HEK293 (cell line): ENCODE data around the gene PODXL2.

Experiments
- CTCF ChIA-PET: fragments of 350-600 bp; formaldehyde crosslinking; extraction: SDS; loops from one replicate; lab custom pipeline; 2021; ENCODE audit warnings: antibody characterized with exemption; lab: Yijun Ruan, JAX
- POLR2A ChIA-PET: fragments of 300-600 bp; formaldehyde crosslinking; extraction: SDS; loops from one replicate; lab custom pipeline; 2020; ENCODE audit warnings: antibody characterized with exemption, inconsistent platforms; lab: Yijun Ruan, JAX
- H3K27ac ChIP-seq: fragments of 200-500 bp; sonication (Bioruptor generic); 2 replicates; pipeline ENCODE4 v1.5.1; 2014; ENCODE audit warnings: low read depth, low read length, control low read depth, inconsistent platforms; ENCODE audit errors: extremely low read depth
- H3K36me3 ChIP-seq, 2 experiments: fragments of 200-500 bp in 1 of 2; sonication (Bioruptor generic) in 1 of 2; 1 replicate in 1 of 2; 2 replicates in 1 of 2; pipeline ENCODE4 v1.5.1; 2014 to 2017; ENCODE audit warnings: inconsistent platforms in 2 of 2, low read length in 2 of 2; ENCODE audit not compliant: control insufficient read depth in 2 of 2, insufficient read depth in 1 of 2
- H3K4me1 ChIP-seq: fragments of 200-500 bp; sonication (Bioruptor generic); 2 replicates; pipeline ENCODE4 v1.5.1; 2014; ENCODE audit warnings: mild to moderate bottlenecking, low read length, inconsistent platforms; ENCODE audit not compliant: control insufficient read depth, insufficient read depth
- H3K4me3 ChIP-seq: 2 replicates; pipeline ENCODE4 v1.5.1; 2011; ENCODE audit warnings: low read depth, mild to moderate bottlenecking, control low read depth, low read length, moderate library complexity
- H3K9me3 ChIP-seq: fragments of 200-500 bp; sonication (Bioruptor generic); 2 replicates; pipeline ENCODE4 v1.5.1; 2014; ENCODE audit warnings: low read depth, low read length, inconsistent platforms; ENCODE audit not compliant: control insufficient read depth, insufficient read depth
- BCL11A ChIP-seq: fragments of 450-650 bp; formaldehyde crosslinking; IDR thresholded peaks from 2 replicates; pipeline ENCODE4 v1.5.1; 2016; ENCODE audit warnings: low read depth, missing biosample characterization, missing genetic modification characterization
- BCL11B ChIP-seq: fragments of 450-650 bp; formaldehyde crosslinking; IDR thresholded peaks from 2 replicates; pipeline ENCODE4 v1.5.1; 2016; ENCODE audit warnings: low read depth, missing biosample characterization, missing genetic modification characterization
- HIC1 ChIP-seq: fragments of 450-650 bp; formaldehyde crosslinking; IDR thresholded peaks from 2 replicates; pipeline ENCODE4 v1.5.1; 2016; ENCODE audit warnings: missing biosample characterization, missing genetic modification characterization
- HOXD13 ChIP-seq: sonication (generic); formaldehyde crosslinking; IDR thresholded peaks from 2 replicates; pipeline ENCODE4 v1.8.0; 2022; ENCODE audit warnings: missing genetic modification reagents, borderline replicate concordance
- KLF1 ChIP-seq: fragments of 450-650 bp; formaldehyde crosslinking; IDR thresholded peaks from 2 replicates; pipeline ENCODE4 v1.5.1; 2016; ENCODE audit warnings: missing biosample characterization, missing genetic modification characterization
- REPIN1 ChIP-seq: fragments of 450-650 bp; formaldehyde crosslinking; IDR thresholded peaks from 2 replicates; pipeline ENCODE4 v1.5.1; 2017; ENCODE audit warnings: missing biosample characterization, missing genetic modification characterization, low read depth
- SCRT2 ChIP-seq: fragments of 450-650 bp; formaldehyde crosslinking; IDR thresholded peaks from 2 replicates; pipeline ENCODE4 v1.5.1; 2016; ENCODE audit warnings: missing biosample characterization, missing genetic modification characterization
- TRIM28 ChIP-seq: IDR thresholded peaks from 2 replicates; pipeline ENCODE4 v1.6.1; 2011; ENCODE audit warnings: low read length, control low read depth, borderline replicate concordance
- ZBTB20 ChIP-seq: fragments of 450-650 bp; formaldehyde crosslinking; IDR thresholded peaks from 2 replicates; pipeline ENCODE4 v1.5.1; 2016; ENCODE audit warnings: missing biosample characterization, missing genetic modification characterization
- ZFP41 ChIP-seq: fragments of 450-650 bp; formaldehyde crosslinking; IDR thresholded peaks from 2 replicates; pipeline ENCODE4 v1.5.1; 2016; ENCODE audit warnings: missing biosample characterization, missing genetic modification characterization, borderline replicate concordance
- ZIC2 ChIP-seq: fragments of 450-650 bp; formaldehyde crosslinking; IDR thresholded peaks from 2 replicates; pipeline ENCODE4 v1.5.1; 2016; ENCODE audit warnings: missing biosample characterization, missing genetic modification characterization
- ZNF138 ChIP-seq: fragments of 450-650 bp; formaldehyde crosslinking; IDR thresholded peaks from 2 replicates; pipeline ENCODE4 v1.5.1; 2016; ENCODE audit warnings: missing biosample characterization, missing genetic modification characterization, borderline replicate concordance
- ZNF175 ChIP-seq: fragments of 450-650 bp; formaldehyde crosslinking; IDR thresholded peaks from 2 replicates; pipeline ENCODE4 v1.5.1; 2016; ENCODE audit warnings: missing biosample characterization, missing genetic modification characterization
- ZNF19 ChIP-seq: fragments of 450-650 bp; formaldehyde crosslinking; IDR thresholded peaks from 2 replicates; pipeline ENCODE4; 2016; ENCODE audit warnings: missing biosample characterization, missing genetic modification characterization, low read depth
- ZNF335 ChIP-seq: fragments of 450-650 bp; formaldehyde crosslinking; conservative IDR thresholded peaks from 2 replicates; pipeline ENCODE4 v1.5.1; 2016; ENCODE audit warnings: missing biosample characterization, missing genetic modification characterization
- ZNF37A ChIP-seq: fragments of 450-650 bp; IDR thresholded peaks from 2 replicates; pipeline ENCODE4 v1.5.1; 2018; ENCODE audit warnings: missing biosample characterization, missing genetic modification characterization
- ZNF423 ChIP-seq: fragments of 450-650 bp; formaldehyde crosslinking; IDR thresholded peaks from 2 replicates; pipeline ENCODE4 v1.5.1; 2016; ENCODE audit warnings: missing biosample characterization, missing genetic modification characterization
- ZNF48 ChIP-seq: fragments of 450-650 bp; formaldehyde crosslinking; IDR thresholded peaks from 2 replicates; pipeline ENCODE4 v1.5.1; 2016; ENCODE audit warnings: missing biosample characterization, missing genetic modification characterization
- ZNF548 ChIP-seq: fragments of 450-650 bp; formaldehyde crosslinking; IDR thresholded peaks from 2 replicates; pipeline ENCODE4 v1.5.1; 2016; ENCODE audit warnings: missing biosample characterization, missing genetic modification characterization
- ZNF561 ChIP-seq: fragments of 450-650 bp; IDR thresholded peaks from 2 replicates; pipeline ENCODE4 v1.5.1; 2018; ENCODE audit warnings: missing biosample characterization, missing genetic modification characterization, borderline replicate concordance
- ZNF621 ChIP-seq: fragments of 450-650 bp; formaldehyde crosslinking; IDR thresholded peaks from 2 replicates; pipeline ENCODE4 v1.5.1; 2017; ENCODE audit warnings: missing biosample characterization, missing genetic modification characterization
- ZNF658 ChIP-seq: fragments of 450-650 bp; formaldehyde crosslinking; IDR thresholded peaks from 2 replicates; pipeline ENCODE4; 2016; ENCODE audit warnings: missing biosample characterization, missing genetic modification characterization
- ZNF76 ChIP-seq: fragments of 450-650 bp; formaldehyde crosslinking; IDR thresholded peaks from 2 replicates; pipeline ENCODE4; 2016; ENCODE audit warnings: low read depth, missing biosample characterization, missing genetic modification characterization, borderline replicate concordance
- ZNF776 ChIP-seq: fragments of 450-650 bp; formaldehyde crosslinking; IDR thresholded peaks from 2 replicates; pipeline ENCODE4 v1.5.0; 2017; ENCODE audit warnings: missing biosample characterization, missing genetic modification characterization, borderline replicate concordance
- ZNF843 ChIP-seq: fragments of 450-650 bp; formaldehyde crosslinking; IDR thresholded peaks from 2 replicates; pipeline ENCODE4 v1.5.1; 2016; ENCODE audit warnings: missing biosample characterization, missing genetic modification characterization
- ZXDB ChIP-seq: fragments of 450-650 bp; formaldehyde crosslinking; IDR thresholded peaks from 2 replicates; pipeline ENCODE4 v1.5.1; 2016; ENCODE audit warnings: missing biosample characterization, missing genetic modification characterization
- TF ChIP-seq, protein P1 (sequence below): fragments of 450-650 bp; formaldehyde crosslinking; IDR thresholded peaks from 2 replicates; pipeline ENCODE4 v1.5.1; 2016; ENCODE audit warnings: missing biosample characterization, missing genetic modification characterization, borderline replicate concordance
- TF ChIP-seq, protein P2 (sequence below): fragments of 450-650 bp; formaldehyde crosslinking; IDR thresholded peaks from 2 replicates; pipeline ENCODE4 v1.5.1; 2016; ENCODE audit warnings: missing biosample characterization, missing genetic modification characterization

Gene PODXL2

DNA sequence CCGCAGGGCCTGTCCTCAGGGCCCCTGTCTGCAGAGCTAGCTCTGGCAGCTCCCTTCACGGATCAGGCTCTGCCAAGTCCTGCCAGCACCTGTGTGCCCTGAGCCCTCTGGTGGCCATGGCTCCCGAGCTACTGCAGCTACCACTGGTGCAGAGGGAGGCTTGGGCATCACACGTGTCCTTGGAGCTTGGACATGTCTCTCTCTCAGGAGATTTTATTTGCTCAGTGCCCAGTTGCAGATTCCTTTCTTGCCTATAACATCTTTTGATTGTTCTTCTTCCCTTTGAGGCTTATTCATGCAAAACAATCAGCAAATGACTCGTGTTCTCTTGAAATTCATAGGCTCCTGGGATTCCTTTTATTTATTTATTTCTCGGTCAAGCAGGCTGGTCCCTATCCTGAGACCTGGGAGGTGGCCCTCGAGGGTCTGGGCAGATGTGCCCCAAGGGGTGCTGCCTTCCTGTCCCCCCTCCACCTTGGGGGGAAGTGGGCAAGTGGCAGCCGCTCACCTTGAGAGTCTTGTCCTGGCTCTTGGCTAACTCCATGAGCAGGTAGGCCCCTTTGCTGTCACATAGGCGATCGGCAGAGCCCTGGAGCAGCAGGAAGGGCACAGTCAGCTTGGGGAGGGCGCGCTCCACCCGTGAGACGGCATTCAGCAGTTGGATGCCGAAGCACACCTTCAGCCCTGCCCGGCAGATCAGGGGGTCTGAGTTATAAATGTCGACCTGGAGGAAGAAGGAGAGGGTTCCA lies 65.7 kb downstream of the PODXL2 start (continued):
- TF ChIP-seq ZNF175 (tag by site-specific recombination) (no peak), ZNF19 (tag by site-specific recombination) (no peak), BCL11A (no peak), ZNF48 (tag by site-specific recombination) (no peak), HOXD13 (CRISPR knock-in tag) (no peak)

- H3K4me3 ChIP-seq: no peak overlapping the region
These were observed 68.7 kb downstream of the PODXL2 start for GRCh38 chr3:127697551-127698240.

GRCh38 chr3:127698286-127698685 lies 69.3 kb downstream of the PODXL2 start:
- no peaks in the 10 kb centered on the region for H3K36me3 ChIP-seq
- no peak overlapping the region for H3K4me3 ChIP-seq
- no peak overlapping the region for H3K27ac ChIP-seq
- H3K4me1 ChIP-seq: no peaks in the 10 kb centered on the region
- H3K9me3 ChIP-seq: no peaks in the 10 kb centered on the region
- CTCF ChIA-PET: interaction anchor here (1.2 to 4.3 kb wide), 2 partner anchors 134 to 261 kb away, joined by 4 to 31 read pairs; no protein-coding TSS in a partner anchor
- POLR2A ChIA-PET: no interaction called here
- TF ChIP-seq ZNF548 (tag by site-specific recombination) (no peak), ZNF138 (tag by site-specific recombination) (no peak), ZFP41 (no peak), ZNF843 (tag by site-specific recombination) (no peak), ZNF37A (no peak), ZNF561 (tag by site-specific recombination) (no peak), ZNF776 (tag by site-specific recombination) (no peak), ZNF621 (tag by site-specific recombination) (no peak), BCL11B (tag by site-specific recombination) (no peak)
- TF ChIP-seq, protein P1, sequence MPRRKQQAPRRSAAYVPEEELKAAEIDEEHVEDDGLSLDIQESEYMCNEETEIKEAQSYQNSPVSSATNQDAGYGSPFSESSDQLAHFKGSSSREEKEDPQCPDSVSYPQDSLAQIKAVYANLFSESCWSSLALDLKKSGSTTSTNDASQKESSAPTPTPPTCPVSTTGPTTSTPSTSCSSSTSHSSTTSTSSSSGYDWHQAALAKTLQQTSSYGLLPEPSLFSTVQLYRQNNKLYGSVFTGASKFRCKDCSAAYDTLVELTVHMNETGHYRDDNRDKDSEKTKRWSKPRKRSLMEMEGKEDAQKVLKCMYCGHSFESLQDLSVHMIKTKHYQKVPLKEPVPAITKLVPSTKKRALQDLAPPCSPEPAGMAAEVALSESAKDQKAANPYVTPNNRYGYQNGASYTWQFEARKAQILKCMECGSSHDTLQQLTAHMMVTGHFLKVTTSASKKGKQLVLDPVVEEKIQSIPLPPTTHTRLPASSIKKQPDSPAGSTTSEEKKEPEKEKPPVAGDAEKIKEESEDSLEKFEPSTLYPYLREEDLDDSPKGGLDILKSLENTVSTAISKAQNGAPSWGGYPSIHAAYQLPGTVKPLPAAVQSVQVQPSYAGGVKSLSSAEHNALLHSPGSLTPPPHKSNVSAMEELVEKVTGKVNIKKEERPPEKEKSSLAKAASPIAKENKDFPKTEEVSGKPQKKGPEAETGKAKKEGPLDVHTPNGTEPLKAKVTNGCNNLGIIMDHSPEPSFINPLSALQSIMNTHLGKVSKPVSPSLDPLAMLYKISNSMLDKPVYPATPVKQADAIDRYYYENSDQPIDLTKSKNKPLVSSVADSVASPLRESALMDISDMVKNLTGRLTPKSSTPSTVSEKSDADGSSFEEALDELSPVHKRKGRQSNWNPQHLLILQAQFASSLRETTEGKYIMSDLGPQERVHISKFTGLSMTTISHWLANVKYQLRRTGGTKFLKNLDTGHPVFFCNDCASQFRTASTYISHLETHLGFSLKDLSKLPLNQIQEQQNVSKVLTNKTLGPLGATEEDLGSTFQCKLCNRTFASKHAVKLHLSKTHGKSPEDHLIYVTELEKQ (tag by site-specific recombination): no peak

More at GRCh38 chr3:127697551-127698240, 68.7 kb downstream of the PODXL2 start:
- ChIA-PET CTCF (interaction anchor here (0.5 to 4.3 kb wide), 5 partner anchors 10 to 151 kb away, joined by 3 to 31 read pairs (median 3); no protein-coding TSS in a partner anchor), POLR2A (interaction anchor here (0.6 kb wide), 1 partner anchor 95 kb away, joined by 3 read pairs; no protein-coding TSS in a partner anchor)
- Histone ChIP-seq H3K27ac (no peak overlapping the region; the same call in 1 of the 2 replicates), H3K9me3 (no peaks in the 10 kb centered on the region), H3K4me1 (no peaks in the 10 kb centered on the region), H3K36me3 (no peaks in the 10 kb centered on the region)
- no peak for TF ChIP-seq HIC1 (tag by site-specific recombination)
- TF ChIP-seq ZNF335 (tag by site-specific recombination): peak; percentile 58
- TF ChIP-seq TRIM28: 0 out of 2 replicates have a peak, but pooled peaks have one; percentile 1
- TF ChIP-seq SCRT2: peak; percentile 39; the same call in 1 of the 2 replicates
- TF ChIP-seq ZIC2 (tag by site-specific recombination): peak; percentile 34; the same call in 1 of the 2 replicates
- peak; percentile 58 for TF ChIP-seq KLF1 (tag by site-specific recombination)
- no peak for TF ChIP-seq REPIN1 (tag by site-specific recombination)
- TF ChIP-seq, protein P2, sequence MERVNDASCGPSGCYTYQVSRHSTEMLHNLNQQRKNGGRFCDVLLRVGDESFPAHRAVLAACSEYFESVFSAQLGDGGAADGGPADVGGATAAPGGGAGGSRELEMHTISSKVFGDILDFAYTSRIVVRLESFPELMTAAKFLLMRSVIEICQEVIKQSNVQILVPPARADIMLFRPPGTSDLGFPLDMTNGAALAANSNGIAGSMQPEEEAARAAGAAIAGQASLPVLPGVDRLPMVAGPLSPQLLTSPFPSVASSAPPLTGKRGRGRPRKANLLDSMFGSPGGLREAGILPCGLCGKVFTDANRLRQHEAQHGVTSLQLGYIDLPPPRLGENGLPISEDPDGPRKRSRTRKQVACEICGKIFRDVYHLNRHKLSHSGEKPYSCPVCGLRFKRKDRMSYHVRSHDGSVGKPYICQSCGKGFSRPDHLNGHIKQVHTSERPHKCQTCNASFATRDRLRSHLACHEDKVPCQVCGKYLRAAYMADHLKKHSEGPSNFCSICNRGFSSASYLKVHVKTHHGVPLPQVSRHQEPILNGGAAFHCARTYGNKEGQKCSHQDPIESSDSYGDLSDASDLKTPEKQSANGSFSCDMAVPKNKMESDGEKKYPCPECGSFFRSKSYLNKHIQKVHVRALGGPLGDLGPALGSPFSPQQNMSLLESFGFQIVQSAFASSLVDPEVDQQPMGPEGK (tag by site-specific recombination): peak; percentile 20; the same call in 1 of the 2 replicates
- TF ChIP-seq ZNF658: no peak
- peak; percentile 44; the same call in 1 of the 2 replicates for TF ChIP-seq ZNF76 (tag by site-specific recombination)
- no peak; the same call in 1 of the 2 replicates for TF ChIP-seq ZXDB (tag by site-specific recombination)
- TF ChIP-seq ZNF423 (tag by site-specific recombination): 0 out of 2 replicates have a peak, but pooled peaks have one; percentile 43
- peak; percentile 96 for TF ChIP-seq ZBTB20 (tag by site-specific recombination)
